GM19455 (cell line): ENCODE measurements around the gene PRR7.

Source experiments
- ATAC-seq: cut with Tn5 transposase; IDR thresholded peaks from one replicate; pipeline ENCODE4 v1.9.1; 2021; ENCODE audit not compliant: unreplicated experiment

PRR7 gene

GRCh38 chr5:177421062-177421798 lies 25.4 kb upstream of the PRR7 start:
- ATAC-seq = no peak

DNA sequence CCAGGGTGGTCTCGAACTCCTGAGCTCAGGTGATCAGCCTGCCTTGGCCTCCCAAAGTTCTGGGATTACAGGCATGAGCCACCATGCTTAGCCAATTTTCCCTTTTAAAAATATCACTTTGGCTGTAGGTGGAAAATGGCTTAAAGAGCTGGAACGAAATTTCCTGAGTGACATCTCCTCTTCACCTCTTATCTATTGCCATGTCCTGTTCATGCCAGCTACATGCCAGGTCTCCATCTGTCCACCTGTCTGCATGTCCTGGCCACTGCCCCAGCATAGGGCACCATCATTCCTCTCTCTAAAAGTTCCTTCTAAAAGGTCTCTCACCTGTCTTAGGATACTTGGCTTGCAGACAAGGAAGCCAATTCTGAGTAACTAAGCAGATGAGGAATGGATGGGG lies 22.9 kb upstream of the PRR7 start:
- ATAC-seq = no peak

- ATAC-seq = no peak
Observed at GRCh38 chr5:177425196-177425800, 21.3 kb upstream of the PRR7 start.

- ATAC-seq = peak; percentile 79
Observed at GRCh38 chr5:177425801-177426565, 20.6 kb upstream of the PRR7 start.

- ATAC-seq = peak; percentile 4
Observed at GRCh38 chr5:177426566-177427210, 19.9 kb upstream of the PRR7 start, which contains the start of gene GRK6. GRK6 (plus strand) TSS chr5:177426676; CDS start chr5:177426846, 170 bp downstream.

DNA sequence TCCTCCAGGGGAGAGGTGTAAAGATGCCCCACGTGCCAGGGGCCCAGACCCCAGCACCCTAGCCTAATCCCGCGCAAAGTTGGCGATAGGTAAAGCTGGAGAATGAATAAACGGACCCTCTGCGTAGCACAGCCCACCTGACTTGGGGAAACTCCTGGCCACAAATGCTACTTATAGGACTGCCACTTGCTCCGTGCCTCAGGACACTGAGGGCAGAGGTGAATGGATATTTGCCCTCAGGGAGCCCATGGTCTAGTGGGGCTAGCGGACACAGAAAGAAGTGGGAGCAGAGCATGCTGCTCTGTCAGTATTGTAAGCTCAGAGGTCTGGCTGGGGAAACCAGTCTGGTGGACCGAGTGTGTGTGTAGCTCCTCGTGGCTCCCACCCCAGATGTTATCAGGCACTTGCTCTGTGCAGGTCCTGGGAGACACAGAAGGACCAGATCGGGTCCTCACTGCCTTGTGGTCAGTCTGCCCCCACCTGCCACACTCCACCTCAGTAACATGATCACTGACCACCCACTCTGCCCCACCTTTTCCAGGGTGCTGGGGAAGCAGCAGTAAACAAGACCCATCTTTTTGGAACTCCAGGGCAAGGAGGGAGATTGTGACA lies 19.3 kb upstream of the PRR7 start:
- ATAC-seq = no peak

DNA sequence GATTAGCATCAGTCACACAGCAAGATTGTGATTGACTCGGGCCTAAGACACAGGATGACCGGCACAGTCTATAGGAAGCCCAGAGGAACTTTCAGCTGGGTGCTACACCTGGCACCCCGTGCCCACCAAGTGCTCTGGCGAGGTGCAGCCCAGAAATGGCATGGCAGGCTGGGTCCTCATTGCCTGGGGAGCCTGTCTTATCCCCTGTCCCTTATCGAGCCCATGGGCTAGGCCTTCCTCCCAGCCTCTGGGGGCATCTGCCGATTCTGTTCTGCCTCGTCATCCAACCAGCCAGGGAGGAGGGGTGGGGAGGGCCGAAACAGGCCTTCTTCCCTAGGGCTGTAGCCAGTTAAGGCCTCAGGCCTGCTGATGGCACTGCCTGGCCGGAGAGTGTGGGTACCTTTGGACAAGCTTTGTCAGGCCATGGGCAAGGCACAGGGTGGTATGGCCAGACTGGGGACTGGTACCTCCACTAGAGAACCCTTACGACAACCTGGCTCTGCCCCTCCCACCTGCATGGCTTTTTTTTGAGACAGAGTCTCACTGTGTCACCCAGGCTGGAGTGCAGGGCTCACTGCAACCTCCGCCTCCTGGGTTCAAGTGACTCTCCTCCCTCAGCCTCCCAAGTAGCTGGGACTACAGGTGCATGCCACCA lies 18.6 kb upstream of the PRR7 start:
- ATAC-seq = no peak

- ATAC-seq = no peak
Observed at GRCh38 chr5:177428574-177429217, 17.9 kb upstream of the PRR7 start.

- no peak for ATAC-seq
Observed at GRCh38 chr5:177429248-177430040, 17.2 kb upstream of the PRR7 start.

DNA sequence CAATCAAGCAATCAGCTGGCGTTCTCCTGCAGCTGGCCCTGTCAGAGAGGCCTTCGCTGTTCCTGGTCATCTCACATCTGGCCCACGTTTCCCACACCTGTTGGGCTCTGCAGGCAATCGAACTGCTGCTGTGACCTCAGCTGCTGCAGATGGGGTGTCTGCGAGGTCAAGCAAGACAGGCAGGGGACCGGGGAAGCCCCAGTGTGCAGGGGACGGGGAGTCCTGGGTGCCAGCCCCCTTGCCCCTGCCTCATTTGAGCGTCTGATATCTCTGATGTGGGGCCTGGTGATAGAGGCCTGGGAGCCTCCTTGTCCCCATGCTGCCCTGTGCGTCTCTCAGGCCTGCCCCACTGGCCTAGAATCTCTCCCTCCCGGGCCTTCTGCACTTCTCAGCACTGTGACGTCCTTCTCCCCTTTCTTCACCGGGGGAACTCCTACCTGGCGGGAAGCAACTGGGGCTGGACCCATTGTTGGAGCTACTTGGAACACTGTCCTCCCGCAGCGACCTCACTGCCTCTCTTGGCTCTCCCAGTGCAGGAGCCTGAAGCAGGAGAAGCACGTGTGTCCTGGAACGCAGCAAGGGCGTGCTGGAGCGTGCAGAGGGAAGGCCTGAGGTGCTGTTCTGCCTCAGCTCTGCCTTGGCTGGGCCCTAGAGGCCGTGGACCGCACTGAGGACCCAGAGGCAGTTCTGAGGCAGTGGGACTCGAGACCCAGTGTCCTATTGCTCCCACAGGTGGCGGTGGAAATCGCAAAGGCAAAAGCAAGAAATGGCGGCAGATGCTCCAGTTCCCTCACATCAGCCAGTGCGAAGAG lies 16.3 kb upstream of the PRR7 start:
- ATAC-seq = no peak

- no peak for ATAC-seq
Observed at GRCh38 chr5:177430972-177431316, 15.7 kb upstream of the PRR7 start.

GRCh38 chr5:177431317-177432142 lies 15.1 kb upstream of the PRR7 start:
- ATAC-seq = peak; percentile 37

DNA sequence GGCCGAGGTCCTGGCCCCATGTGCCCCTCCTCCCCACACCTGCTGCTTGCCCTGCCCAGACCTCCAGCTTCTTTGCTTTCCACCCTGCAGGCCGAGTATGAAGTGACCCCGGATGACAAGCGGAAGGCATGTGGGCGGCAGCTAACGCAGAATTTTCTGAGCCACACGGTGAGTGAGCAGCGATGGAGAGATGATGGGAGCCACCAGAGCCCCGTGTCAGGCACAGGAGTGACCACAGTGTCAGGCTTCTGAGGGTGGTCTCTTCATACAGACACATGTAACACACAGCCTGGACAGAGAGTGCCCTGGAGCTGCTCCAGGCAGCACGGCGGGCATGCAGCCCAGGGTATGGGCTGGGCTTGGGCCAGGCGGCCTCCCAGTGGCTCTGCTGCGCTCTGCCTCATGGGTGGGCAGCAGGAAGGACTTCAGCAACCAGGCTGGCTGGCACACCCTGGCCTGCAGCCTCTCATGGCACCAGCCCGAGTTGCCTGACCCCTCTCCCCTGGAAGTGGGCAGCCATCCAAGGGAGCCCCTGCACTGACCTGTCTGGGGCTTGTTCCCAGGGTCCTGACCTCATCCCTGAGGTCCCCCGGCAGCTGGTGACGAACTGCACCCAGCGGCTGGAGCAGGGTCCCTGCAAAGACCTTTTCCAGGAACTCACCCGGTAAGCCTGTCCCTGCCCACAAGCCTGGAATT lies 14.3 kb upstream of the PRR7 start:
- no peak for ATAC-seq

- ATAC-seq = no peak
Observed at GRCh38 chr5:177432839-177433657, 13.6 kb upstream of the PRR7 start.

DNA sequence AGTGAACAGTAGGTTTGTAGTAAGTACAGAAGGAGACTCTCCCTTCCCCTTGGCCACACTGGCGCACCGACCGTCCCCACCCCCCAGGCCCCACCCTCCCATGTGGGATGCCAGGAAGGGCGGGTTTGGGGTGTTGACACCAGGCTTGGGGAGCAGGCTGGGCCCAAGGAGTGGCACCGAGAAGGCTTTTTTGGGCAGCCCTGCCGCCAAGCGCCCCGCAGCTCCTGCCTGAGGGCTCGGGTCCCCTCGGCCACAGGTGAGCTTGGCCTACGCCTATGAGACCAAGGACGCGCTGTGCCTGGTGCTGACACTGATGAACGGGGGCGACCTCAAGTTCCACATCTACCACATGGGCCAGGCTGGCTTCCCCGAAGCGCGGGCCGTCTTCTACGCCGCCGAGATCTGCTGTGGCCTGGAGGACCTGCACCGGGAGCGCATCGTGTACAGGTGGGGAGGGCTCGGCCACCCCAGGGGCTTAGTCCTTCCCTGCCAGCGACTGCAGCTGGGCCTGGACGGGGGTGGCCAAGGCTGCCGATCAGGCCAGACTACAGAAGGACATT lies 12.9 kb upstream of the PRR7 start:
- ATAC-seq = no peak

- no peak for ATAC-seq
Observed at GRCh38 chr5:177434437-177434836, 12.2 kb upstream of the PRR7 start.
